Kasumi-1 (cell line): ENCODE results near the gene FZR1.
"Not testable (repeated sequence)": the region's sequence is repeated elsewhere in the genome, so short reads cannot be mapped to it uniquely, and the experiment has no call there.

Experiments
- DNase-seq, 2 experiments: peaks; one replicate each; lab custom pipeline; 2025; lab: John Stamatoyannopoulos, UW

FZR1 gene

DNA sequence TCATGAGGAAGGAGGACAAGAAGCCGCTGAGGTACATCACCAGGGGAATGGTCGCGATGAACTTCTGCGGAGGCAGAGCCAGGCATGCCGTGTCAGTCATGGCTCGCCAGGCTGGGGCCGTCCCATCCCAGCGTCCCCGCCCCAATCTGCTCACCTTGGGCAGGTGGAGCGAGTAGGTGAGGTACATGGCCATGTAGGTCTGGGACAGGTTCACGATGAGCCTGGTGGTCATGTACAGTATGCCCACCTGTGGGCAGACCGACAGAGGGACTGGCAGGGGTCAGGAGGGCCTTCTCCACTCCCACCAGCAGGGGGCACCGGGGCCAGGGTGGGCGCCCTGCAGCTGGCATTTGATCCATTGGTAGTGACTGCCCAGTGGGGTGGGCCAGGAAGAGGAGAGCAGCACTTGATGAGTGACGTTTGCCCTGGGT, 41.2 kb downstream of the FZR1 start:
- DNase-seq: no peak

DNA sequence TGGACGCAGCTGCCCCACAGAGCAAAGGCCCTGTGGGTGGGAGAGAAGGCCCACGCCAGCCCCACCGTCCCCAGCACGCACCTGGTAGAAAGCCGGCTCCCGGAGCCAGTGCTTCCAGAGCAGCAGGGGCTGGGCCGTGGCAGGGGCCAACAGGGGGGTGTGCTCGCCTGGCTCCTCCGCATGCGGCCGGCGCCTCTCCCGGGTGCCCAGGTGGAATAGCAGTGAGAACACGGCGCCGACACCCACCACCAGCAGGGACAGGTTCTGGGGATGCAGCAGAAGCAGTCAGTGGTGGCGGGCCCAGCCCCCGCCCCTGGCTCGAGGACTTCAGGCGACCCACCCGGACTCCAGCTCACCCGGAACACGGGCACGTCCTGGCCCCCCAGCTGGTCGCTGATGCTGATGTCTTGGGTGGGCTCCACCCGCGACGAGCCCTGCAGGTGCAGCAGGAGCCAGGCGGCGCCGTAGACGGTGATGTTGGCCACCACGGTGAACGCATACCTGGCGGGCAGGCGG, 41.7 kb downstream of the FZR1 start:
- DNase-seq: no peak

DNA sequence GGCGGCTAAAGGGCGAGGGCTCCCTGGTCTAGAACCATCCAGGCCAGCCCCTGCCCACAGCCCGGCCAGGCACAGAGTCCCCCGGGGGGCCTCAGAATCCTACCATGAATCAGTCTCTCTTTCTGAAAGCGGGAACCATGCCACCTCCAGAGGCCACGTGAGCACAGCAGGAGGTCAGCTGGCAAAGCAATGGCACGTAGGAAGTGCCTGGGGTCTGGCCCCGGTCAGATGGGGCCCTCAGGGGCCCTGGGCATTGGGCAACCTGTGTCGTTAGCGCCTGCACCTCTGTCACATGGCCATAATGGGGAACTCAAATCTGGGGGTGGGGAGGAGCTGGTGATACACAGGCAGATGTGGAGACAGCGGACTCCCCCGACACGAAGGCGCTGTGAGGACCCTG, 42.5 kb downstream of the FZR1 start:
- peak in 1 of 2 experiments; percentile 7 for DNase-seq

DNA sequence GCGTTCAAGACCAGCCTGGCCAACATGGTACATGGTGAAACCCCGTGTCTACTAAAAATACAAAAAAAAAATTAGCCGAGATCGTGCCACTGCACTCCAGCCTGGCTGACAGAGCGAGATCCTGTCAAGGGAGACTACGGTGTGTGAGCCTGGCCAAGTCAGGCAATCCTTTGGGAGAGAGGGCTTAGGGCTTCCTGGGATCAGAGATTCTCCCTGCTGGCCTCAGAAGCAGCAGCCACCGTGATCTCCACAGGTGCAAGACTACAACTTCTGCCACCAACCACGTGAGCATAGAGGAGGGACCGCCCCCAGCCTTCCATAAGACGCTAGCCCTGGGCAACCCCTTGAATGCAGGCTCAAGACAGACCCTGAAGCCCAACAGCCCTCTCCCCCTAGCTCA, 43.7 kb downstream of the FZR1 start:
- no peak for DNase-seq

DNA sequence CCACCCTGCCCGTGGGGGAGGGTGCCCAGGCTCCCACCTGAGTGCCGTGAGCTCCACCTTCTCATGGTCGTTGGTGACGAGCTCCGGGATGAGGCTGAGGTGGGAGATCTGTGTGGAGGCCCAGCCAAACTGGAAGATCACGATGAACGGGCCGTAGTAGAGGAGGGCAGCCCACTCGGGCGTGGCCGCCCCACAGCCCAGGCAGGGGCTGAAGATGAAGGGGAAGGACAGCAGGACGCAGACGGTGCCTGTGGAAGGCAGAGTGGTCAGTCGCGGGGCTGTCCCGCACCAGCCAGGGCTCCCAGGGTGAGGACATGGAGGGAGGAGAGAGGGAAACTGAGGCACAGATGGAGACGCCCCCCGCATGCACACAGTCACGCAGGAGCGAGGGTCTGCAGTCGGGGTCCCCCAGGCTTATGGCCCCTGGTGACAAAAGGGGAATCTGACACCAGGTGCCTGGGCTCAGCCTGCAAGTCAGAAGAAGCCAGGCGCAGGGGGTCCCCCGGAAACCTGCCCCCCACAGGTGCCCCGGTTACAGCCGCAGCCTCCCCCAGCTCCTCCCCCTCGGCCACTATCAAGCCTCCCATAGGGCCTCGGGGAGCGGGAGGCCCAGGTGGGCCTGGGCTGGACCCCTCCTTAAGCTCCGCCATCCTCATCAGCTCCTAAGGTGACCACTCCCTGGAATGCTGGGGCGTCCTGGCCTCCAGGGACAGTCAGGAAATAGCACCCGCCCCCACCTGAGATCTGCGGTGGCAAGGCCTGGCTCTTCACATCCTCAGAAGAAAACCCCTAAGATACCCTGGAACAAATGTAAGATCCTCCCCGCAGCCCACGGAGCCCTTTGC, 45.1 kb downstream of the FZR1 start:
- DNase-seq: no peak

DNA sequence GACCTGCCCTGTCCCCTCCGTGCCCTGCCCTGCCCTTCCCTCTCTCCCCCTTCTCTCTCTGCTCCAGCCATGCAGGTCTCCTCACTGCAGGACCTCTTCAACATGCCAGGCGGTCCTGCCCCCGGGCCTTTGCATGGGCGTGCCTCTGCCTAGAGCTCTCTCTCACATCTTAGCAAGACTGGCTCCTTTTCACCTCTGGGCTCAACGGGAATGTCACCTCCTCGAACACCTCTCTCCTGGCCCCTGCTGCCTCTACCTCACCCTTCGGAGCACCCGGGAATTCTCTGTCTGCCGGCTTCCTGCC, 45.6 kb downstream of the FZR1 start:
- no peak for DNase-seq

DNA sequence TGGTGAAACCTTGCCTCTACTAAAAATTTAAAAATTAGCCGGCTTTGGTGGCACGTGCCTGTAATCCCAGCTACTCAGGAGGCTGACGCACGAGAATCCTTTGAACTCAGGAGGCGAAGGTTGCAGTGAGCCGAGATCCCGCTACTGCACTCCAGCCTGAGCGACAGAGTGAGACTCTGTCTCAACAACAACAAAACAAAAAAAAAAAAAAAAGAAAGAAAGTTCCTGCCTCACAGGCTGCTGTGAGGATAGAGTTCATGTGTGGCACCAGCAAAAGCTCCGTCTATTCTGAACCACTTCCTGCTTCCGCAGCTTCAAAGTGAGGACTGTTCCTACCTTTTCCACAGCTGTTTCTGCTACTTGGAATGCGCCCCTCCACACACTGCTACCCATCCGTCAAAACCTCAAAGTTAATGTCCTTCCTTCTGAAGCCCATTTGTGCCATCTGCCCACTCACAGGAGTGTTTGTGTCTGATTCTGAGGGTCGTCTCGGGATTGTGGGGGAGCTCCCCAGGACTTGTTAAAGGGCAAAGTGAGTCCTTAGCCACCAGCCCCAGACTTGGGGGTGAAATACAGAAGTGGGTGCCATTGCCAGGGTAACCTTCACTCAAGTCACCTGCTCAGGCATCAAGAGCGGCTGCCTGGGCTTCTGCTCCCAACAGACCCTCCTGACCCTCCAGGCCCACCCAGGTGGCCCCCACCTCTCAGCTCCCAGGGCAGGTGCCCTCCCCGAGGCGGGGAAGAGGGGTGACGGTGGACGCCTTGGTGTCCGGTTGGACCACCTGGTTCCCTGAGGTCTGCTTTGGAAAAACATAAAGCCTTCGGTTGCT, 48.4 kb downstream of the FZR1 start:
- DNase-seq: peak; percentile 56 to 64

DNA sequence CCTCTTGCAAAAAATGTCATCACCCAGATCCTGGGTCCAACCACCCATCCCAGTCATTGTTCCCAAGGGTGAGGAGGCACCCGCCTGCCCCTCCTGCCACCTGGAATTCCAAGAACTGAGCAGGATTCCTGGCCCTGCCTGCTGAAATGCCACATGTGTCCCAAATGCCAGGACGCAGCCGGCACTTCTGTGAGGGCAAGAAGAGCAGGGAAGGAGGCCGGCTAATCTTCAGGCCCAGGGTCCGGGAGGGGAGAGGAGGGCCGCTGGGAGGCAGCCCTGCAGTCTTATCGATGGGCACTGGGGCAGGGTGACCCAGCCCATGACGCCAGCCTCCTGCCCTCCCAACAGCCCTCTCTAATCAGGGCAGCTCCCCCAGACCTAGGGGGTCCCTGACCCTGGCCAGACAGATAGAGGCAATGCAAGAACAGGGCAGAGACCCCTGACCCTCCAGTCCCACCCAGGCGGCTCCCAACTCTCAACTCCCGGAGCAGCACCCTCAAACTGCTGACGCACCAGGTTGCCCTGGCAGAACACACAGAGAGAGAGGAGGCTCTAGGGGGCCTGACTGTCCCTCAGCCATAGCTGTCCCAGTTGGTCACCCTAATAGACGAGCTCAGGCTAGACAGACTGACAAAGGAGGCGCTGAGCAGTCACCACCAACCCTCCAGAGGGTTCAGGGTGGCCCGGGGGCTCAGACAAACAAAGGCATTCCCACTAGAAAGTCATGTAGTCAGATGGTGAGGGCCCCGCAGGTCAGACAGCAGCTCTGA, 49.7 kb downstream of the FZR1 start:
- no peak for DNase-seq

DNA sequence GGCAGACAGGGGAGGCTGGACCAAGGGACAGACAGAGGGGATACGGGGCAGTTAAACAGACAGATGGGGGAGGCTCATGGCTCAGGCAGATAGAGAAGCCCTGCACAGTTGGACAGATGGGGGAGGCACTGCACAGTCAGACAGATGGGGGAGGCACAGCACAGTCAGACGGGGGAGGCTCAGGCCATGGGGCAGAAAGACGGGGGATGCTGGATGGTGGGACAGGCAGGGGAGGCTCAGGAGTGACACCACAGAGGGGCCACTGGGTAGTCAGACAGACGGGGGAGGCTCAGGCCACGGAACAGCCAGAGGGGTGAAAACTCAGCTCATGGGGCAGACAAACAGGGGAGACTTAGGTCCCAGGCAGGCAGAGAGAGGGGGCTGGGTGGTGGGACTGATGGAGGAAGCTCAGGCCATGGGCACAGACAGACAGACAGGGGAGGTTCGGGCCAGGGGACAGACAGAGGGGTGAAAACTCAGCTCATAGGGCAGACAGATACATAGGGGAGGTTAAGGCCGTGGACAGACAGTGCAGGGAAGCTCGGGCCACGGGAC, 50.4 kb downstream of the FZR1 start:
- no peak for DNase-seq

DNA sequence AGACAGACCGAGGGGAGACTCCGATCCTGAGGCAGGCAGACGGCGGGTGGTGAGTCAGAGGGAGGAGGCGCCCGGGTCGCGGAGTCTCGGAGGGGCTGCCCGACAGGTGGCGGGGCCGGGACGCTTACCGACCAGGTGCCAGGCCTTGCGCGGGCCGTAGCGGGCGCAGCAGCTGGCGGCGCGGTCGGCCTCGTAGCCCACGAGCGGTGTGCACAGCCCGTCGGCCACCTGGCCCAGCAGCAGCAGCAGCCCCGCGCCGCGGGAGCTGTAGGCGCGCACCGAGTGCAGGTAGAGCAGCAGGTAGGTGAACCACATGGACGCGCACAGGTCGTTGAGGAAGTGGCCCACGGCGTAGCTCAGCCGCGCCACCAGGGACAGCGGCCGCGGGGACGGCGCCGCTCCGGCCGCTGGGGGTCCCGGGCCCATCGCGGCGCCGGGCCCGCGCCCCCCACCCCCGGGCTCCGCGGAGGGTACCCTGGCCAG, 50.9 kb downstream of the FZR1 start:
- peak; percentile 8 to 26 for DNase-seq

DNA sequence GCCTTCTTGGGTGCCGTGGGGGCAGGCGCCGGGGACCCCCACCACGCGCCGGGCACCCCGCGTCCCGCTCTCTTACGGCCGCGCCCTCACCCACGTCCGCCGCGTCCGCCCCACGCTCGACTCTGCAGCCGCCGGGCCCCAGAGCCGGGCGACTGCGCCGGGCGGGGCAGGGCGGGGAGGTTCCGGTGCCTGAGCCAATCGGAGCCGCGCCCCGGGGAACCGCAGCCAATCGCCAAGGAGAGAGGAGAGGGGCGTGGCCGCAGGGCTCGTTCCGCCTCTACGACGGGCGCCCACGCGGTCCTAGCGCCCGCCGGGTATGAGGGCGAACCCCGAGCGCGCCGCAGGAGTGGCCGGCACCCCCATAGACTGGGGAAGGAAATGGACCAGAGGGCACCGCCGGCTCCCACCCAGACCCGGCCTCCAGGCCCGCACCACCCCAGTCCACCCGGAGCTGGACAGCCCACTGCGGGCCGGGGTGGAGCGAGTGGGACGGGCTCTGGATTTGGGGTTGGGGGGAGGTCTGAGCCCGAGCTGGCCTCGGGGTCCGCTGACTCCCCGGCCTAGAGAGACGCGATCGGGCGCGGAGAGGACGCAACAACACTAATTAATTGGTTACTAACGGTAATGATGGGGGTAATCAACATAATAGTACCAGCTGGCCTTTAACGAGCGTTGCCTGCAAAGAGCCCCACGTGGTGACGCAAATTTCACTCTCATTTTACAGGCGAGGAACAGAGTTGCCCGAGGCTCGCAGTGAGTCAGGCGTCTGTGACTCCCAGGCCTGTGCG, 51.5 kb downstream of the FZR1 start, which contains the start of gene MFSD12:
MFSD12 (minus strand) TSS at position 126 of the 788 bp plus-strand sequence. CDS start 183 bp downstream, outside the sequence.
- peak; percentile 87 to 88 for DNase-seq

DNA sequence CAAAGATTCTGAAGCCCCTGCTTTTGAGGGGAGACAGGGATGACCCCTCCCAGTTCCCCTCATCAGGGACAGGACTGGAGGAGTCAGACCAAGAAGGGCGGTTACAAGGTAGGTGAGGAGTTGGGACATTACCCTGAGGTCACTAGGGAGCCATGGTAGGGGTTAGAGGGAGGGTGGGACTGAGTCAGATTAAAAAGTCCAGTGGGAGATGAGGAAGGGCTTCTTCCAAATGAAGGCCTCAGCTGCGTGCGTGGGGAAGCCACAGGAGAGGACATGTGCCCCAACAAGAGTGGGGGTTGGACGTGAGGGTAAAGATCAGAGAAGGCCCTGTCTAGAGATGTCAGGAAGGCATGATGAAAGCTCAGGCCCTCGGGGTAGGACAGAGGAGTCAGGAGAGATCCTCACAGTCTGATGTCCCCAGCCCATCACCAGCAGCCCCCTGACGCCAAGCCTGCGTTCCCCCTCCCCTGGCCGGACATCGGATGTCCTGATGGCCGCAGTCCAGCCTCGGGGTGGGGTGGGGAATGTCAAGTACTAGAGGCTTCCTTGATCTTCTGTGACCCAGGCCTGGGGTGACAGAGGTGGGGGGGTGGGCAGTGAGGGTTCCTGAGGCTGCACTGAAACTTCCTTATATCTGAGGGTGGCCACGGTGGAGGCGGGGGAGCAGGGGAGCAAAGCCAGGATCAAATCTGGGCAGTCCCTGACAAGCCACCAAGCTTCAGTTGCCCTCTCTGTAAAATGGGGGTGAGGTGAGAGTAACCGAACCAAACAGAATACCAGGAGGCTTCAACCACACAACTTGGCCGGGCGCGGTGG, 57.8 kb downstream of the FZR1 start:
- no peak for DNase-seq

DNA sequence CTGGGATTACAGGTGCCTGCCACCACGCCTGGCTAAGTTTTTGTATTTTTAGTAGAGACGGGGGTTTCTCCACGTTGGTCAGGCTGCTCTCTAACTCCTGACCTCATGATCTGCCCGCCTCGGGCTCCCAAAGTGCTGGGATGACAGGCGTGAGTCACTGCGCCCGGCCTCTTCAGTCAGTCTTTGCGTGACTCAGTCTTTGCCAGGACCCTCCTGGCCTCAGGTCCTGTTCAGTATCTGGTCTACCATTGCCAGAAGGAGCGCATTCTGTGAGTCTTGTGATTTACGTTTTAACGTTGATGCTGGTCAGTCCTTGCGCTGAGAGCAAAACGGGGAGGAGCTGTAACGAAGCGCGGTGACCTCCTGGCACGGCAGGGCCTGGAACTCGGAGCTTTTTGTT, 59.0 kb downstream of the FZR1 start:
- DNase-seq: no peak

DNA sequence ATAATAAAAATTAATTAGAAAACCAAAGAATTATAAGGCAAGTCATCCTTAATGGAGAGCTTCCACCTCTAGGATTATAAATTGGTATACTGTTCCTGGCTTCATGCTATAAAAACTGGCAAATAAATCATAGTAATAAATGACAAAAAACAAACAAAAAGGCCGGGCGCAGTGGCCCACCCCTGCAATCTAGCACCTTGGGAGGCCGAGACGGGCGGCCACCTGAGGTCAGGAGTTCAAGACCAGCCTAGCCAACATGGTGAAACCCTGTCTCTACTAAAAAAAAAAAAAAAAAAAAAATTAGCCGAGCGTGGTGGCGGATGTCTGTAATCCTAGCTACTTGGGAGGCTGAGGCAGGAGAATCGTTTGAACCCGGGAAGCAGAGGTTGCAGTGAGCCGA, 63.9 kb downstream of the FZR1 start:
- not testable (repeated sequence) for DNase-seq

DNA sequence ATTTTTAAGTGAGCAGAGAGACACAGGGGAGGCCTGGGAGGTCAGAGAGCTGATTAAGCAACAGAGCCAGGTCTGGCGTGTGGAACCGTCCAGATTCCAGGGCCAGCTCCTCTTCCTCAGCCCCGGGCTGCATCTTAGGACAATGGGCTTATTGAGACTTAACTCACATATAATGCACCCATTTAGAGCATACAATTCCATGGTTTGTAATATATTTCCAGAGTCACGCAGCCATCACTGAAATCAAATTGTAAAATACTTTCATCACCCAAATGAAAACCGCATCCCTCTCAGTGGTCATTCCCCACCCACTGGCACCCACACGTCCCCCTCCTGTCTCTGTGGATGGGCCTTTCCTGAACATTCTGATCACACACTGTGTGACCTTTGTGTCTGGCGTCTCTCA, 64.5 kb downstream of the FZR1 start:
- no peak for DNase-seq

DNA sequence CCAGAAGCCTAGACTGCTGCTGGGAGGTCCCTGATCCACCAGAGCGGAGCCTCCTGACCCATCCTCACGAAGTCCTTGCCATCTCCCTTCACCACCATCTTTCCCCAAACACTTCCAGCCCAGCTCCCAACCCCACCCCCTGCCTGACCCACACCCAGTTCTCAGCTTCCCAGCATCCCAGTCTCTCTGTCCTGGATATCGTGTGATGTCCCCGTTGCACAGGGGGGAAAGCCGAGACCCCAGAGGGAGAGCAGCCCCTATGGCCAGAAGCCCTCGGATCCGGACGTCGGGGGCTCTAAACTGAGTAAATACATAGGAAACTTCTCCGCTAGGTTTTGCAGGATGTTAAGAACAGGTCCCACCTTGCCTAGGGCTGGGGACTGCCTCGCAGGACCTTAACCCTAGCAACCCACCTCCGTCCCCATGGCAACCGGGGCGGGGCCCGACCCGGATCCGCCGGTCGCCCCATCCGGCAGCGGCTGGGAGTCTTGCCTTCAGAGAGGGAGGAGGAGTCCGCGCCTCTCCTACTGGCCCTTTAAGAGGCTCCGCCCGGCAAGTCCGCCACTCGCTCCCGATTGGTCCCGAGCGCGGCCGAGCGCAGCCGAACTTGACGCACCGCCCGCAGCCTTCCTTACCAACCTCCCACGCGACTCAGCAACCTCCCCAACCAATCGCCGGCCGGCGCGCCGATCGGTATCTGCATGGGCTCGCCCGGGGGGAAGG, 66.2 kb downstream of the FZR1 start:
- DNase-seq: peak; percentile 98

DNA sequence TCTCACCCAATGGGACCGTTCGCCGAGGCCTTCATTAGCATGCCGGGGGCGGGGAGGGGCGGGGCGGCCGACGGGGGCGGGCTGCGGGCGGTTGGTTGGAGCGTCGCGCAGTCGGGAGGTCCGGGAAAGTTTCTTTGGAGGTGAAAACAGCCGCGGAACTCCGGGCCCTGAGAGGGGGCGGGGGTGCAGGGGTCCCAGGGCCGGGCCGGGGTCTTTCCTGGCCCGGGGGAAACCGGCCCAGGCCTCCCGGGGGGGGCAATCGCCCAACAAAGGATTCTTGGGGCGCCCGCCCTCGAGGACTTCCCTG, 66.7 kb downstream of the FZR1 start, which contains the start of gene HMG20B:
HMG20B (plus strand) TSS at position 90 of the 307 bp plus-strand sequence. CDS start 366 bp downstream, outside the sequence.
- no peak for DNase-seq

DNA sequence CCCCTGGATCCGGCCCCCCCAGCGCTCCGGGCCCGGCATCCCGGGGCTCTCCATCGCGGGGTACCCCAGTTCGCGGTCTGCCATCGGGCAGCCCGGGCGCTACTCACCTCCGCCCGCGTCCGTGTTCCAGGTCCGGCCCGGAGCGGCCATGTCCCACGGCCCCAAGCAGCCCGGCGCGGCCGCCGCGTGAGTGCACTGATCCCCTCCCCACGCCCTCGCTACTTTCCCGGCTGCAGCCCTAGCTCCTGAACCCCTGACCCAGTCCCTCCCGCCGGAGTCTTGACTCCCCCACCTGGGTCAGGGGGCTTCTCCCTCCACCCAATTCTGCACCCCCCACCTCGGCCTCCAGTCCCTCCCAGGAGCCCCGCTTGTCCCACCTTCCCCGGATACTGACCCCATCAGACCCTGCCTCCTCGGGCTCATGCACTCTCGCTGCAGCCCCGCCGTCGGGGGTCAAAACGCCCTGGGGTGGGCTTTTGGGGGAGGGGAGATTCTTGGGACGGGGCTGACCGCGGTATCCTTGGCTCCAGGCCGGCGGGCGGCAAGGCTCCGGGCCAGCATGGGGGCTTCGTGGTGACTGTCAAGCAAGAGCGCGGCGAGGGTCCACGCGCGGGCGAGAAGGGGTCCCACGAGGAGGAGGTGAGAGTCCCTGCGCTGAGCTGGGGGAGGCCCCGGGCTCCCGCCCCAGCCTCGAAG, 67.2 kb downstream of the FZR1 start:
- DNase-seq: no peak
